Activated naive CD4-positive, alpha-beta T cell treated with anti-CD3 and anti-CD28 coated beads, Interleukin-2, amount 50 U/mL, for 24 hours (primary cell): Measurements from ENCODE around the gene TRIM27.
A peak's percentile ranks its signal among the peaks of the same experiment; 100 is the strongest.

Experiments used
- H3K27ac Mint-ChIP-seq: one replicate; pipeline ENCODE4 v1.8.0; 2021; ENCODE audit warnings: mild to moderate bottlenecking, mixed read lengths
- H3K27me3 Mint-ChIP-seq: one replicate; pipeline ENCODE4 v1.8.0; 2021; ENCODE audit warnings: mixed read lengths
- H3K36me3 Mint-ChIP-seq: one replicate; pipeline ENCODE4 v1.8.0; 2021; ENCODE audit warnings: mixed read lengths
- H3K4me1 Mint-ChIP-seq: one replicate; pipeline ENCODE4 v1.8.0; 2021; ENCODE audit warnings: mixed read lengths
- H3K4me3 Mint-ChIP-seq: one replicate; pipeline ENCODE4 v1.8.0; 2021; ENCODE audit warnings: mild to moderate bottlenecking, mixed read lengths
- H3K9me3 Mint-ChIP-seq: one replicate; pipeline ENCODE4 v1.8.0; 2021; ENCODE audit warnings: mixed read lengths

The TRIM27 gene

DNA sequence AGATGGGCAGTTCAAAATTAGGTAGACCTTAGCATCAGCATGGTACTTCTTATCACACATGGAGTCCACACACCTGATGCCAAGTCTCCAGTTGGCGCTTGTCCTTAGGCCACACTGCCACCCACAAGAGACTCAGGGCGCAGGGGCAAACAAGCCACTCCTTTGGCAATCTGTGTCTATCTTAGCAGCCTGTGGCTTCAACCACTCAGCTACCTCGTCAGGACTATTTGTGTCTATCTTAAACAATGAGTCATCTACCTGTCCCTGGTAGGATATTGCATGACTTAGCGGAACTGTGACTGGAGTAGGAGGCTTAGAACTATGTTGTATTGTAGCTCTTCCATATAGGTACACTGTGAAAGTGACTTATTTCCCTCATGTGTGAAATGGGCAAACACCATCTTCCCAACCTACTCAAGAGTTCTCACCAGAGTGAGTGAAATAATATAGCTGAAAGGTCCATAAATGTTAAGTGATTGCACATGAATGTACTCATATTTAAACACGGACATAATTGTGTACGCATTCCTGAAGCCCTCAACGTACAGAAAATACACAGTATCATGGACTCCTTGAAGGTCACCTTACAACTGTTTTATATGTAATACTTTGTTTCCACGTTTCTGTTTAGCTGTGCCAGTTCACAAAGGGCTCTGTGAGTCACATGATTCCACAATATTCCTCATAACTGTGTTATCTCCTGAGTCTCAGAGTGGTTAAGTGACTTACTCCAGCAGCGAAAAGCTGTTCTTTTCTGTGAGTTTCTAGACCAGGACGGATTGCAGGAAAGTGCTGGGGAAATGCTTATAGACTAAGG lies 1.6 kb downstream of the TRIM27 start:
- H3K4me1 Mint-ChIP-seq, result peaks cover 52% of the 10 kb centered on the region
- H3K4me3 Mint-ChIP-seq, result peak overlapping the region; percentile 96
- H3K36me3 Mint-ChIP-seq, result peaks cover 18% of the 10 kb centered on the region
- peak overlapping the region; percentile 87 for H3K27ac Mint-ChIP-seq
- H3K27me3 Mint-ChIP-seq, result no peaks in the 10 kb centered on the region
- H3K9me3 Mint-ChIP-seq, result no peaks in the 10 kb centered on the region

- Mint-ChIP-seq H3K4me3 (peak overlapping the region; percentile 65), H3K36me3 (peaks cover 18% of the 10 kb centered on the region), H3K27me3 (no peaks in the 10 kb centered on the region), H3K4me1 (peaks cover 52% of the 10 kb centered on the region), H3K27ac (peak overlapping the region; percentile 84), H3K9me3 (no peaks in the 10 kb centered on the region)
Measured at GRCh38 chr6:28920281-28920680, 3.5 kb downstream of the TRIM27 start.

GRCh38 chr6:28914941-28915340 lies 8.8 kb downstream of the TRIM27 start:
- H3K4me1 Mint-ChIP-seq, result peaks cover 25% of the 10 kb centered on the region
- no peaks in the 10 kb centered on the region for H3K27me3 Mint-ChIP-seq
- H3K4me3 Mint-ChIP-seq, result no peak overlapping the region
- peaks cover 19% of the 10 kb centered on the region for H3K36me3 Mint-ChIP-seq
- no peak overlapping the region for H3K27ac Mint-ChIP-seq
- H3K9me3 Mint-ChIP-seq, result no peaks in the 10 kb centered on the region

- Mint-ChIP-seq H3K36me3 (peaks cover 19% of the 10 kb centered on the region), H3K4me3 (no peak overlapping the region), H3K27me3 (no peaks in the 10 kb centered on the region), H3K4me1 (peaks cover 8% of the 10 kb centered on the region), H3K27ac (peak overlapping the region; percentile 7), H3K9me3 (no peaks in the 10 kb centered on the region)
Measured at GRCh38 chr6:28910901-28911690, 12.7 kb downstream of the TRIM27 start.

- no peaks in the 10 kb centered on the region for H3K27me3 Mint-ChIP-seq
- H3K4me3 Mint-ChIP-seq, result no peak overlapping the region
- H3K4me1 Mint-ChIP-seq, result peaks cover 8% of the 10 kb centered on the region
- no peak overlapping the region for H3K27ac Mint-ChIP-seq
- peaks cover 28% of the 10 kb centered on the region for H3K36me3 Mint-ChIP-seq
- no peaks in the 10 kb centered on the region for H3K9me3 Mint-ChIP-seq
Measured at GRCh38 chr6:28907394-28907793, 16.4 kb downstream of the TRIM27 start.

DNA sequence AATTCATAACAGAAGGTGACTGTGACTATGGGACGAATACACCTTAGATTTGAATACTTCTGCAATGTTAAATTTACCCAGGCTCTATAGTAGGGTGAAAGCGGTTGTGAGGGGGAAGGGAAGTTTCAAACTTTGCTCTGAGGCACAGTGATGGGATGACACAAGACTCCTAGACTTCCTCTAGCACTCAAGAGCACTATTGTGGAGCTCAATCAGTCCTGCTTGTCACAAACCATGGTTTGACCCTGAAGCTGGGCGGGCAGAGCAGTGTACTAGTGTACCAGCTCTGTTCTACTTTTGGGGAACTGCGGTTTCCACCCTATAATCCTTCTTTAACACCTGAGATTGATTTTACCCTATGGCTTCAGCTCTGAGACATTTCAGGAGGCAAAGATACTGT lies 17.1 kb downstream of the TRIM27 start:
- H3K9me3 Mint-ChIP-seq, result no peaks in the 10 kb centered on the region

DNA sequence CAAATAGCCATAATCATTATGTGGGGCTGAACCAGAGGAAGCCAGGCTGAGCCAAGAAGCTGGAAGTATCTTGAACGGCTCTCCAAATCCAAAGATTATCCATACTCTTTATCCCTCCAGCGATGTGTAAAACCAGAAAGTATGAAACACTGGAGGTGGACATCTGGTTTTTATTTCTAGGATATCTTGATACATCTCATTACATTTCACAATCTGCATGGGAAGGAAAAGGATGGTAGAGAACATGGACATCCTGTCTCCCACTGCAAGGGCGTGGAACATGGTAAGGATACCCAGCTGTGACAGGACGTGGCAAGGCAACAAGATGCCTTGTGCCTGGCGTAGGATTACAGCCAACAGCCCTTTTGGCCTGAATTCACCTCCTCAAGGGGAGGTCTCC lies 20.1 kb downstream of the TRIM27 start:
- H3K36me3 Mint-ChIP-seq, result peaks cover 24% of the 10 kb centered on the region
- H3K4me1 Mint-ChIP-seq, result peaks cover 4% of the 10 kb centered on the region
- H3K27me3 Mint-ChIP-seq, result no peaks in the 10 kb centered on the region

More for the DNA sequence above, 17.1 kb downstream of the TRIM27 start:
- Mint-ChIP-seq H3K27me3 (no peaks in the 10 kb centered on the region), H3K4me1 (peaks cover 8% of the 10 kb centered on the region), H3K27ac (no peak overlapping the region), H3K36me3 (peaks cover 28% of the 10 kb centered on the region), H3K4me3 (no peak overlapping the region)

GRCh38 chr6:28901831-28902230 lies 22.0 kb downstream of the TRIM27 start:
- Mint-ChIP-seq H3K9me3 (no peaks in the 10 kb centered on the region), H3K27ac (no peak overlapping the region), H3K4me3 (no peak overlapping the region), H3K4me1 (peaks cover 12% of the 10 kb centered on the region), H3K27me3 (no peaks in the 10 kb centered on the region), H3K36me3 (peaks cover 21% of the 10 kb centered on the region)

More for the DNA sequence above, 20.1 kb downstream of the TRIM27 start:
- no peaks in the 10 kb centered on the region for H3K9me3 Mint-ChIP-seq
- no peak overlapping the region for H3K27ac Mint-ChIP-seq
- no peak overlapping the region for H3K4me3 Mint-ChIP-seq

DNA sequence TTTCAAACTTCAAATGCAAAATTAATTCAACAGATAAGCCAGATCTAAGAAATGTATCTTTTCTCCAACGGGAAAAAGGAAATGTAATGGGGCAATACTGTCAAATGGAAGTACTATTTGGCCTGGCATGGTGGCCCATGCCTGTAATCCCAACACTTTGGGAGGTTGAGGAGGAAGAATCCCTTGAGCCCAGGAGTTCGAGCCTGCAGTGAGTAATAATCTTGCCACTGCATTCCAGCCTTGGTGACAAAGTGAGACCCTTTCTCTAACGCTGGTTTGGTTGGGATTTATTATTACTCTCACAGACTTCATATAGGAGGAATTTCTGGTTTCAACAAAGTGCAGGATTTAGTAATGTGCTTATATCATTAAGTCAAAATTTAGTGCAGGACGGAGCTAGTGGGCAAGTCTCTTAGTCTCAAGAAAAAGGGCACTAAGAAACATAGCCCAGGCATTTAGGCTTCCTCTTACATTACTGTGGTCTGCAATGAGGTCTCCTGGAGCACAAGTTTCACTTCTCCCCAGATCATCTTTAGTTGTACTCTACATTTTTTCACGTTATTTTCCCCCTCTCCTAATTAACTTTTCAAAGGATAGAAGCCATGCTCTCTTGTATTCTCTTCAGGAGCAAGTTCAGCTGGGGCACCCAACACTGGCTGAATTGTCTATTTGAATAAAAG lies 23.1 kb downstream of the TRIM27 start:
- Mint-ChIP-seq H3K9me3 (no peaks in the 10 kb centered on the region), H3K27me3 (no peaks in the 10 kb centered on the region), H3K27ac (no peak overlapping the region), H3K4me1 (peaks cover 12% of the 10 kb centered on the region), H3K36me3 (peaks cover 18% of the 10 kb centered on the region), H3K4me3 (no peak overlapping the region)

DNA sequence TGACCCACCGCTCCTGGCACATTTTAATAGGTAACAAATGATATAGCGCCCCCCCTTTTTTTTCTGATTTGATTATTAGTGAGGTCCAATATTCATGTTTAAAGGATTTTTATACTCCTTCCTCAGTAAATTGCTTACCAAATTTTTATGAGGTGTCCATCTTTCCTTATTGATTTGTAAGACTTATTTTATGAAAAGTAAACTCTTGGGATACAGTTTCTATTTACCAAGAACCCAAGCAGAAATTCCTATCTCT lies 25.1 kb downstream of the TRIM27 start:
- H3K27ac Mint-ChIP-seq, result no peak overlapping the region
- H3K4me1 Mint-ChIP-seq, result peaks cover 9% of the 10 kb centered on the region
- no peaks in the 10 kb centered on the region for H3K27me3 Mint-ChIP-seq
- H3K9me3 Mint-ChIP-seq, result no peaks in the 10 kb centered on the region
- peak overlapping the region; percentile 58 for H3K4me3 Mint-ChIP-seq
- H3K36me3 Mint-ChIP-seq, result peaks cover 12% of the 10 kb centered on the region

DNA sequence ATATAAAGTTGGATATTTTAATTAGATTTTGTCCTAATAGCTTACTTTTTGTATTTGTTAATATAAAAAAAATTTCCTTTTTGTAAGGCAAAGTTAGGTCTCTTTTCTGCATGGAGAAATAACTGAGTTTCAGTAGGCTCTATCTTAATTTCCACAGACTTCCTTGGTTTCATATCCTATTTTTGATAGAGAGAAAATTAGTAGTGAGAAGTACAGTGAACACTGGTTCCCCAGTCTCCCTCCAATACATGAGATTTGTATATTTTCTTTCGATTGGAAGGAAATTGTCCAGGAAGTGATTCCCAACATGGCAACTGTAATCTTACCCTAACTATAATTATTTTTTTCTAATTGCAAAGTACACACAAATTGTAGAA lies 26.4 kb downstream of the TRIM27 start:
- Mint-ChIP-seq H3K4me3 (peak overlapping the region; percentile 98), H3K9me3 (no peaks in the 10 kb centered on the region), H3K4me1 (peaks cover 9% of the 10 kb centered on the region), H3K27me3 (no peaks in the 10 kb centered on the region), H3K27ac (no peak overlapping the region), H3K36me3 (peaks cover 8% of the 10 kb centered on the region)

- H3K4me3 Mint-ChIP-seq, result peak overlapping the region; percentile 98
- H3K27ac Mint-ChIP-seq, result peak overlapping the region; percentile 99
- H3K36me3 Mint-ChIP-seq, result peaks cover 8% of the 10 kb centered on the region
Measured at GRCh38 chr6:28896505-28897368, 27.0 kb downstream of the TRIM27 start.

DNA sequence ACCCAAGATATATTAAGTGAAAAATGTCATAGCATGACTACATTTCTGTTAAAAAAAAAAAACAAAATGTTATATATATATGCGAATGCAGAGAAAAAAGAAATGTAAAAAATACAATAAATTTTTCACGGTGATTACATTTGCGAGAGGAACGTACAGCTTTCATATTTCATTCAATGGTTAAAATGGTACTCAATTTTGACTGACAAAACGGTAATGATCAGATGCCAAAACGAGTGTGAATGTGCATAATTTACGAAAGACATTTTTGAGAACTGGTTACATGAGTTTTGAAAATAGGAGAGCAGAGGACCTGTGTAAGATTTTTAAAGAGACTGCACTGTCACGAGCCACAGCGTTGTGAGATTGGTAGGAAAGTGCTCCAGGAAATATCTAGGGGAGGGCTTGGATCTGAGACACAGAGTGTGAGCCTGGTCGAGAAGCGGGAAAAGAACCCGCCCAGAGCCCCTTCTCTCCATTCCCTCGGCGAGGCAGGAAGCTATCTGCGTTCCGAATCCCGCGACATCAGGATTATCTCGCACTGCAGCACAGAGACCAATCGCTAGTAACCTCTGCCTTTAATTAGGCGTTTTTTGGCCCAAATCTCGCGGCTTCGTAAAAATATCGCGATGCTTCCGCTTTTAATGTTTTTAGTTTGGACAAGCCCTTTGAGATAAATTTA lies 28.5 kb downstream of the TRIM27 start:
- Mint-ChIP-seq H3K9me3 (no peaks in the 10 kb centered on the region), H3K27ac (peak overlapping the region; percentile 99), H3K4me3 (peak overlapping the region; percentile 98), H3K27me3 (no peaks in the 10 kb centered on the region), H3K36me3 (peaks cover 2% of the 10 kb centered on the region), H3K4me1 (peaks cover 9% of the 10 kb centered on the region)

More at GRCh38 chr6:28896505-28897368, 27.0 kb downstream of the TRIM27 start:
- Mint-ChIP-seq H3K4me1 (peaks cover 9% of the 10 kb centered on the region), H3K9me3 (no peaks in the 10 kb centered on the region), H3K27me3 (no peaks in the 10 kb centered on the region)

DNA sequence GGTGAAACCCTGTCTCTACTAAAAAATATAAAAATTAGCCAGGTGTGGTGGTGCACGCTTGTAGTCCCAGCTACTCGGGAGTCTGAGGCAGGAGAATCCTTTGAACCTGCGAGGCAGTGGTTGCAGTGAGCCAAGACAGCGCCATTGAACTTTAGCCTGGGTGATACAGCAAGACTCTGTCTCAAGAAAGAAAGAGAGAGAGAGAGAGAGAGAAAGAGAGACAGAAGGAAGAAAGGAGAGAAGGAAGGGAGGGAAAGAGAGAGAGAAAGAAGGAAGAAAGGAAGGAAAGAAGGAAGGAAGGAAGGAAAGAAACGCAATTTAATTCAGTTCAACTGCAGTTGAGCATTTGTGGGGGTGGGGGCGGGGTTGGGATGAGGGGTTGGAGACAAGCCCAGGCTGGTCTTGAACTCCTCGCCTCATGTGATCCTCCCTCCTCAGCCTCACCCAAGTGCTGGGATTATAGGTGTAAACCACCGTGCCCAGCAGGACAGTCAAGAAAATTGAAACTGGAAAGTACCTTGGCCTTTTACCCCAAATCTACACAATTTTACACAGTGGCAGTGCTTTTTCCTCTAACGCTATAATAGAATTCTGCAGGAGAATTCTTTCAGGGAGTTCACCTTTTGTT lies 30.5 kb downstream of the TRIM27 start:
- no peaks in the 10 kb centered on the region for H3K36me3 Mint-ChIP-seq
- peak overlapping the region; percentile 91 for H3K27ac Mint-ChIP-seq
- H3K27me3 Mint-ChIP-seq, result no peaks in the 10 kb centered on the region
- H3K9me3 Mint-ChIP-seq, result no peaks in the 10 kb centered on the region
- peak overlapping the region; percentile 54 for H3K4me3 Mint-ChIP-seq
- peaks cover 9% of the 10 kb centered on the region for H3K4me1 Mint-ChIP-seq
